OCI-LY7 (cell line): Measurements from ENCODE around the gene MAML1. TPM values are rescaled to one million over a fixed set of nuclear protein-coding genes. Genes with fewer than 3 reads are reported as not detected.
A peak's percentile ranks its signal among the peaks of the same experiment; 100 is the strongest.

Source experiments
- BruUV-seq: library from RNA; stranded (reverse); fragments of 400-500 nt; replicated peaks from 2 replicates; lab custom pipeline; 2021; lab: Mats Ljungman, UMichigan
- CTCF ChIA-PET: fragments of 300-600 bp; sonication (Branson Sonifier 250); formaldehyde crosslinking; loops from one replicate; lab custom pipeline; 2022; ENCODE audit warnings: antibody characterized with exemption; ENCODE audit not compliant: unreplicated experiment; lab: Charles Lee
- POLR2A ChIA-PET: fragments of 300-600 bp; sonication (Branson Sonifier 250); formaldehyde crosslinking; loops from one replicate; lab custom pipeline; 2022; ENCODE audit warnings: antibody characterized with exemption; lab: Charles Lee
- DNase-seq: peaks from one replicate; pipeline ENCODE4 v3.0.0-alpha.2; 2015; ENCODE audit warnings: low spot score
- H2AFZ ChIP-seq: fragments of 200-600 bp; sonication (generic), shearing (Covaris generic); 2 replicates; pipeline ENCODE4 v1.6.1; 2014; ENCODE audit warnings: mild to moderate bottlenecking, antibody characterized with exemption, low read length, moderate library complexity
- H3K27ac ChIP-seq: fragments of 200-600 bp; sonication (generic); 2 replicates; pipeline ENCODE4 v1.5.1; 2014; ENCODE audit warnings: mixed run types, low read depth, mild to moderate bottlenecking, moderate library complexity, low read length, inconsistent platforms; ENCODE audit not compliant: poor library complexity, severe bottlenecking
- H3K36me3 ChIP-seq: fragments of 200-600 bp; sonication (generic); 2 replicates; pipeline ENCODE4 v1.6.1; 2014; ENCODE audit warnings: mild to moderate bottlenecking, antibody characterized with exemption, low read length, moderate library complexity, mixed read lengths; ENCODE audit not compliant: insufficient read depth
- H3K4me1 ChIP-seq: fragments of 200-600 bp; sonication (generic); 2 replicates; pipeline ENCODE4 v1.5.1; 2014; ENCODE audit warnings: mild to moderate bottlenecking, low read length; ENCODE audit not compliant: insufficient read depth, poor library complexity, severe bottlenecking
- H3K4me2 ChIP-seq: fragments of 200-600 bp; sonication (generic); 2 replicates; pipeline ENCODE4 v1.6.1; 2014; ENCODE audit warnings: mild to moderate bottlenecking, low read length
- H3K4me3 ChIP-seq: fragments of 200-600 bp; sonication (generic); 2 replicates; pipeline ENCODE4 v1.5.1; 2014; ENCODE audit warnings: mild to moderate bottlenecking, low read depth, low read length; ENCODE audit not compliant: poor library complexity, severe bottlenecking
- H3K79me2 ChIP-seq: fragments of 200-600 bp; sonication (generic); 2 replicates; pipeline ENCODE4 v1.6.1; 2016; ENCODE audit warnings: low read depth, mild to moderate bottlenecking, low read length, moderate library complexity, mixed read lengths; ENCODE audit not compliant: insufficient read depth
- H3K9me2 ChIP-seq: fragments of 200-600 bp; sonication (generic); 2 replicates; pipeline ENCODE4 v1.6.1; 2016; ENCODE audit warnings: mild to moderate bottlenecking, low read length, mixed read lengths; ENCODE audit not compliant: insufficient read depth
- H3K9me3 ChIP-seq: fragments of 200-600 bp; sonication (generic); 2 replicates; pipeline ENCODE4 v1.6.1; 2014; ENCODE audit warnings: mild to moderate bottlenecking, mixed run types, low read length, mixed read lengths
- H4K20me1 ChIP-seq: fragments of 200-600 bp; sonication (generic); 2 replicates; pipeline ENCODE4 v1.6.1; 2014; ENCODE audit warnings: mild to moderate bottlenecking, antibody characterized with exemption, low read length, moderate library complexity, mixed read lengths; ENCODE audit not compliant: insufficient read depth
- CTCF ChIP-seq: fragments of 200-600 bp; sonication (generic); conservative IDR thresholded peaks from 2 replicates; pipeline ENCODE4 v1.5.1; 2014; ENCODE audit warnings: mild to moderate bottlenecking, antibody characterized with exemption, low read length, moderate library complexity, mixed read lengths
- EZH2phosphoT487 ChIP-seq: fragments of 200-600 bp; sonication (generic); IDR thresholded peaks from 2 replicates; pipeline ENCODE4 v1.6.1; 2018; ENCODE audit warnings: low read depth, borderline replicate concordance, mild to moderate bottlenecking, mixed run types, antibody characterized with exemption, low read length, moderate library complexity, mixed read lengths
- intact Hi-C: fragments of 100-400 bp; cut with micrococcal nuclease; formaldehyde crosslinking; loops from one replicate; pipeline ENCODE4 v1.10.0; 2022; ENCODE audit not compliant: unreplicated experiment
- total RNA-seq, 2 experiments: library from RNA; depleted of rRNA in 1 of 2; stranded (reverse); fragments of >200 nt in 1 of 2; shearing (Covaris generic) in 1 of 2; gene quantifications; 2 replicates each; pipeline ENCODE4 v1.2.3, GENCODE V29; 2014 to 2022

MAML1 gene
- total RNA-seq, 2 experiments from 2014 or later = 17.0 to 27.4 TPM

DNA sequence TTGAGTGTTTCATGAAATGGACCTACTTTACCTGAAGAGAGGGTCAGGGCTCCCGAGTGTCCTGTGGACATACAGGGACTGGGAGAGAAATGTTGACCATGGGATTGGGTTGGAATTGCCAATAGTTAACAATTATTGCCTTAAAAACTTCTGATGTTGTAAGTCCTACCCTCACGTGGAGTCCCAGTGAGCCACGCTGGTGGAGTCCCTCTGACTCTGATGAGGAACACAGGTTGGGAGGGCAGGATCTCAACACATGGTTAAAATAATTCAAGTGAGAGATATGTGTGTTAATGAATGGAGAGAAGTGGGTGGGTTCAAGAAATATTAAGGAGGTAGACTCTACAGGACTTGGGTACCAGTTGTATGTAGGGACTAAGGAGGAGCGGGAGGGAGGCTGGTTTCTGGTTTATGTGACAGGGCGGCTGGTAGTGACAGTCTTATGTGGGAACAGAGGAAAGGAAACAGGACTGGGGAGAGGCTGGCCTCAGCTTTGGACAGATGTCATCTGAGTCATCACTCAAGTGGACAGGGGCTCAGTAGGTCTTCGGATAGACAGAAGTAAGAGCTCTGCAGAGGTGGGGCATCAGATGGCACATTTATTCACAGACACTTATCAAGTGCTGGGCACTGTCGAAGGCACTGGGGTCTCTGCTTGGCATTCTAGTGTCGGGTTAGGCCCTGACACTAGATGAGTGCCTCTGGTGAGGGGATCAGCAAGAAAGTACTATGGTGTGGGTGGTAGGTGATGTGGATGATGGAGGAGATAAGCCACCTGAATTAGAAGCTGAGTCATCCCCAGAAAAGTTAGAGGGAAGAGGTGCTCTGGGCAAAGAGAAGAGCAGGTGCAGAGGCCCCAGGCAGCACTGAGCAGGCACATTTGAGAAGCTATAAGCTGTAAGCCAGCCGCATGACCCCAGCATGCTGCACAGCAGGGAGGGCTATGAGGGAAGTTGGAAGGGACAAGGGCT is 27.2 kb downstream of the MAML1 start:
- Histone ChIP-seq H3K36me3 (peaks cover 8% of the 10 kb centered on the region; the same call in 1 of the 2 replicates), H3K4me3 (no peak overlapping the region), H3K4me2 (no peak overlapping the region), H3K4me1 (peaks cover 17% of the 10 kb centered on the region), H3K9me3 (no peaks in the 10 kb centered on the region), H2AFZ (no peak overlapping the region), H3K27ac (no peak overlapping the region), H3K79me2 (peaks cover 79% of the 10 kb centered on the region), H3K9me2 (no peaks in the 10 kb centered on the region), H4K20me1 (peaks cover 20% of the 10 kb centered on the region)
- intact Hi-C loops = loop anchor here (10.0 kb wide), 1 partner anchor 215 kb away; no protein-coding TSS in a partner anchor
- TF ChIP-seq EZH2phosphoT487 (no peak), CTCF (no peak)
- no TSS peak for BruUV-seq
- ChIA-PET POLR2A (no interaction called here), CTCF (no interaction called here)
- DNase-seq = no peak

GRCh38 chr5:179762079-179762780 is 29.6 kb downstream of the MAML1 start:
- H3K4me1 ChIP-seq = peaks cover 17% of the 10 kb centered on the region
- no TSS peak for BruUV-seq
- TF ChIP-seq EZH2phosphoT487 (no peak), CTCF (no peak)
- intact Hi-C loops = loop anchor here (10.0 kb wide), 1 partner anchor 213 kb away; no protein-coding TSS in a partner anchor
- CTCF ChIA-PET = no interaction called here
- peaks cover 20% of the 10 kb centered on the region for H4K20me1 ChIP-seq
- peak overlapping the region; percentile 39; the same call in 1 of the 2 replicates for H3K4me2 ChIP-seq
- H3K9me3 ChIP-seq = no peaks in the 10 kb centered on the region
- peaks cover 31% of the 10 kb centered on the region for H3K36me3 ChIP-seq
- peak; percentile 63 for DNase-seq
- no peak overlapping the region for H3K4me3 ChIP-seq
- H3K27ac ChIP-seq = peak overlapping the region; percentile 40
- no peaks in the 10 kb centered on the region for H3K9me2 ChIP-seq
- peaks cover 65% of the 10 kb centered on the region for H3K79me2 ChIP-seq
- H2AFZ ChIP-seq = no peak overlapping the region
- POLR2A ChIA-PET = interaction anchor here (0.5 to 1.1 kb wide), 4 partner anchors 8 to 124 kb away, joined by 3 to 4 read pairs (median 3); no protein-coding TSS in a partner anchor
